ENCODE results near the gene PLCD1. TPM values are rescaled to one million over a fixed set of nuclear protein-coding genes. Genes with fewer than 3 reads are reported as not detected.
A peak's percentile ranks its signal among the peaks of the same experiment; 100 is the strongest.

Gene PLCD1
- total and polyA plus RNA-seq, 2 of the 13 experiments (the other 11 are each of a cell fraction or from before 2014, with no cell fraction given): 10.1 to 12.4 TPM

GRCh38 chr3:37967260-37967881 is 62.1 kb downstream of the PLCD1 start (continued):
- TF ChIP-seq ZFX (CRISPR knock-in tag; IDR thresholded peaks at IDR 0.05; ENCODE audit: low read depth) (0 out of 2 replicates have a peak, but pooled peaks have one; percentile 23), SNAI1 (CRISPR knock-in tag; IDR thresholded peaks at IDR 0.05; ENCODE audit: borderline replicate concordance) (no peak), TFE3 (CRISPR knock-in tag; IDR thresholded peaks at IDR 0.05) (no peak), CENPT (CRISPR knock-in tag; IDR thresholded peaks at IDR 0.05; ENCODE audit: low read depth) (no peak), ZBTB20 (CRISPR knock-in tag; IDR thresholded peaks at IDR 0.05; ENCODE audit: borderline replicate concordance, low read depth) (no peak), E2F1 (CRISPR knock-in tag; IDR thresholded peaks at IDR 0.05) (no peak), STAG1 (CRISPR knock-in tag; IDR thresholded peaks at IDR 0.05) (peak; percentile 92), IKZF4 (CRISPR knock-in tag; IDR thresholded peaks at IDR 0.05; ENCODE audit: borderline replicate concordance, low read depth, not compliant biosample characterization) (no peak), ARID5B (CRISPR knock-in tag; IDR thresholded peaks at IDR 0.05) (peak; percentile 47; the same call in 1 of the 2 replicates), GLMP (CRISPR knock-in tag; IDR thresholded peaks at IDR 0.05; ENCODE audit: borderline replicate concordance) (no peak)

Data from HepG2 (cell line).